ENCODE data around the gene HNRNPUL2.
A peak's percentile ranks its signal among the peaks of the same experiment; 100 is the strongest.
"Not testable (repeated sequence)": the region's sequence is repeated elsewhere in the genome, so short reads cannot be mapped to it uniquely, and the experiment has no call there.

The HNRNPUL2 gene

GRCh38 chr11:62706850-62707247 is 20.4 kb downstream of the HNRNPUL2 start:
- no peak for DNase-seq (ENCODE audit: extremely low read depth, low read depth)
- no peak for TF ChIP-seq CTCF (IDR thresholded peaks at IDR 0.05; ENCODE audit: low read depth, low read length)

GRCh38 chr11:62705880-62706849 is 21.1 kb downstream of the HNRNPUL2 start:
- no peak for TF ChIP-seq CTCF (IDR thresholded peaks at IDR 0.05; ENCODE audit: low read depth, low read length)
- DNase-seq (ENCODE audit: extremely low read depth, low read depth) = peak; percentile 87

- TF ChIP-seq CTCF (IDR thresholded peaks at IDR 0.05; ENCODE audit: low read depth, low read length) = no peak
- DNase-seq (ENCODE audit: extremely low read depth, low read depth) = no peak
Measured at GRCh38 chr11:62705413-62705812, 21.8 kb downstream of the HNRNPUL2 start.

GRCh38 chr11:62703921-62704320 is 23.3 kb downstream of the HNRNPUL2 start:
- not testable (repeated sequence) for DNase-seq (ENCODE audit: extremely low read depth, low read depth)

- no peak for DNase-seq (ENCODE audit: extremely low read depth, low read depth)
Measured at GRCh38 chr11:62702246-62702645, 25.0 kb downstream of the HNRNPUL2 start.

GRCh38 chr11:62694455-62695167 is 32.6 kb downstream of the HNRNPUL2 start:
- DNase-seq (ENCODE audit: extremely low read depth, low read depth) = peak; percentile 69
- peak; percentile 93 for TF ChIP-seq CTCF (IDR thresholded peaks at IDR 0.05; ENCODE audit: low read depth, low read length)

More at GRCh38 chr11:62702246-62702645, 25.0 kb downstream of the HNRNPUL2 start:
- no peak for TF ChIP-seq CTCF (IDR thresholded peaks at IDR 0.05; ENCODE audit: low read depth, low read length)

- DNase-seq (ENCODE audit: extremely low read depth, low read depth) = not testable (repeated sequence)
Measured at GRCh38 chr11:62693624-62694023, 33.6 kb downstream of the HNRNPUL2 start.
